Suppressor macrophage (primary cell): ENCODE measurements around the gene SLC25A34.
"Not testable (repeated sequence)": the region's sequence is repeated elsewhere in the genome, so short reads cannot be mapped to it uniquely, and the experiment has no call there.

Source experiments
- DNase-seq, 4 experiments: peaks; one replicate each; pipeline ENCODE4 v3.0.0-alpha.2; 2020 to 2022
- total RNA-seq, 17 experiments: gene quantifications; one replicate each; lab custom pipeline; 2026; ENCODE audit warnings: mixed read lengths in 6 of 17, inconsistent platforms in 3 of 17; lab: John Stamatoyannopoulos, UW

SLC25A34 gene
- 0.83 to 11.5 (median 2.9) reads per million in 17 experiments for total RNA-seq

GRCh38 chr1:15736038-15736891 is at the start of gene SLC25A34:
Gene SLC25A34, plus strand, starts transcription at chr1:15736258. Its CDS starts 228 bp downstream, at chr1:15736486.
- DNase-seq = no peak

DNA sequence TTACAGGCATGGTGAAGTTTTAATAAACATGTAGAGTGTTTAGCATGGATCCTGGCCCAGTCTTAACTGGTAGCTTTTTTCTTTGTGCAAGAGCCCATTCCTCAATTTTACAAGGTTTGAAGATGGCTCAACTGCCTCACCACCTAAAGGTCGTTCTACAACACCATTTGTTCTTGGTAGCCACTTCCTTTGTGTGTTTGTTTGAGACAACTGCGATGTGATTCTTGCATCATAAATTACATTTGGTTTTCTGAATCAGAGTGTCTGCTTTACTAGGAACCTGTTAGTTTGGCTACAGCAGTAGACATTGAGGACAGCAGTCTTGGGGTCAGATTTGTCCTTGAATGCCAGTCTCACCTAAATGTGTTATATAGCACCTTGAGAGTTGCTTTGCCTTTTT is 48.6 kb upstream of the SLC25A34 start:
- peak in 2 of 4 experiments; percentile 28 to 37 for DNase-seq

DNA sequence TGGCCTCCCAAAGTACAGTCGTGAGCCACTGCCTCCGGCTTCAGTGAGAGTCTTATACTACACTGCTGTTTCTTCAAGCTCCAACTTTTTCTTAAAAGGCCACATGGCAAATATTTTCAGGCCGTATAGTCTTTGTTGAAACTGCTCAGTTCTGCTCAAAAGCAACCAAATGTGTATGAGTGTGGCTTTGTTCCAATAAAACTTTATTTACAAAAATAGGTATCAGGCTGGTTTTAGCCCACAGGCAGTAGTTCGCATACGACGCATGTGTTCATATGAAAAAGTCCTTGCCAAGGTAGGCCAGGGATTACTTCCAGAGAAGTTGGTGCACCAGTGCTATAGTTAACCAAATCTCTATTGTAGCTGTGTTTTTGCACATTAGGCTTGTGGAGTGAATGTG is 45.7 kb upstream of the SLC25A34 start:
- no peak for DNase-seq

DNA sequence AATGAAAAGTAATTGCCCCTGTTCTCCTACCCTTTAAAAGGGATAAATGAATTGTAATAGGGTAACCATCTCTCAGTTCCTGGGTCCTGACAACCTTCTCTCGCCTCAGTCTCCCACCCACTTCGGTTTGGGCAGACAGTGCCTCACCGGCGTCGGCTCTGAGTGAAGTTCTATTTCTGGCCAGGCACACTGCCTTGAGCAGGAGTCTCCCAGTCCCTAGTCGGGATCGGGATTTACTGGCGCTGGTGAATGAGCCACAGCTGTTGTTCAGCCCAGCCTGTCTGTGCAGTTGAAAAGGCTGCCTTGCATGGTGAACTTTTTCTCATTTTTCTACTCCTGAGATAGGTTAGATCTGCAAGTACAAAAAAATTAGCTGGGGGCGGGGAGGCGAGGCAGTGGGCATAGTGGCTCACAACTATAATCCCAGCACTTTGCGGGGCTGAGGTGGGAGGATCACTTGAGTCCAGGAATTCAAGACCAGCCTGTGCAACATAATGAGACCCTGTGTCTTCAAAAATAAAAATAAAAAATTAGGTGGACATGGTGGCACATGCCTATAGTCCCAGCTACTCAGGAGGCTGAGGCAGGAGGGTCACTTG is 44.5 kb upstream of the SLC25A34 start:
- no peak for DNase-seq

DNA sequence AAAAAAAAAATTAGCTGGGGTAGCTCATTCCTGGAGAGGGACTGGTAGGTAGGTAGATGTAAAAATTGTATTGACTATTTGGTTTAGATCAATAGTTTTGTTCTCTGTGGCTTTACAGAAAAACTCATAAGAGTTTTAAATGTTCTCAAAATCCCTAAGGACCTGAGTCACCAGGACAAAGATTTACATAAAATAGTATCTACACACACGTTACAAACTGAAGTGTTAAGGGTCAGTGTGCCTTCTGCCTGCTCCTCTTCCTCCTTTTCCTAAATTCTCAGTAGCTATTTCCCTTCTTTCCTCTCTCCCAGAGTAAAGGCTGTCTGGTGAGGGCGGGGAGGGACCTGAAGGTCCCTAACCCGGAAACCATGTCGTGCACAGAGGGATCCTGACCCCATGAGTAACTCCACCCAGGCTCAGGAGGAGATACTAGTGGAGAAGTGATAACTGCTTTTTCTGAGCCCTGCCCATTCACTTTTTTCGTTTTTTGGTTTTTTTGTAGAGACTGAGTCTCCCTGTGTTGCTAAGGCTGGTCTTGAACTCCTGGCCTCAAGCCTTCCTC is 43.9 kb upstream of the SLC25A34 start:
- no peak for DNase-seq

DNA sequence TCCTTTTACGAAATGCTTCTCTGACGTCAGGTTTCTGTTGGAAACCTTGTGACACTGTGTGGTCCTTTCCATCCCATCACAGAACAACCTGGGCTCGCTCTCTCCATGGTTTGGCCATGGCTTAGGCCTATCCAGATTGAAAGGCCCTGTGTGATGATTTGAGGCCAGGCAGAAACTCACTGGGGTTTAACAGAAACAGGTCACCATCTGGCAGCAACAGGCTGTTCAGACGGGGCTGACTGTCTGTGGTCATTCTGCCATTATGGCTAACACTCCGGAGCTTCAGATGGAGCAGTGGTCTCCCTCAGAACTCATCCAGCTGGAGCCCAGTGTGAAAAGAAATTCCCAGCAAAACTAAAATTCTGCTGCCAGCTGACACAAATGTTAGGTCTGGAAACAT is 42.7 kb upstream of the SLC25A34 start:
- DNase-seq = no peak

DNA sequence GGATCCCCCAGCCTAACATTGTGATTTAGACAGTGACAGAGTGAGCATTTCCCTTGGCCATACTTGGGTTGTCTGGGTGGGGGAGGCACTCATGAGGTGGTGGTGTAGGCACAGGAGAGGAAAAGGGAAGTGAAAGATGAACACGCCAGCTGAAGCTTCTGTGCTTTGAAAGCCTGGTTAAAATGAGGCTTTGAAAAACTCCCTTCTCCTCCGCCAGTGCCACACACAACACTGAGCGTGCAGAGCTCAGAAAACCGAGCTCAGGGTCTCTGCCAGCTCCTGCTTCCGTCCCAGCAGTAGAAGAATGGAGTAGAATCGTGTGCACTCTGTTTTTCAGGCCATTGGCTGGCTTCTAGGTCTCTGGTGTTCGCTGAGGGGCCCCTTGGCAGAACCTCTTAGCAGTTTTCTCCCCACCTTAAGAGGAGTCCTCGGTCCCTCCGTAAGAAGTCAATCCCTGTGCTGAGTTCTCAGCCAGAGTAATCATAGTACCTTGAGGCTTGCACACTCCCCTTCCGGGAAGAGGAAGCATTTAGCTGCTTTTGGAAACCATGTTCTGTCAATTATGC is 39.0 kb upstream of the SLC25A34 start:
- peak; percentile 83 to 92 (median 89) for DNase-seq

DNA sequence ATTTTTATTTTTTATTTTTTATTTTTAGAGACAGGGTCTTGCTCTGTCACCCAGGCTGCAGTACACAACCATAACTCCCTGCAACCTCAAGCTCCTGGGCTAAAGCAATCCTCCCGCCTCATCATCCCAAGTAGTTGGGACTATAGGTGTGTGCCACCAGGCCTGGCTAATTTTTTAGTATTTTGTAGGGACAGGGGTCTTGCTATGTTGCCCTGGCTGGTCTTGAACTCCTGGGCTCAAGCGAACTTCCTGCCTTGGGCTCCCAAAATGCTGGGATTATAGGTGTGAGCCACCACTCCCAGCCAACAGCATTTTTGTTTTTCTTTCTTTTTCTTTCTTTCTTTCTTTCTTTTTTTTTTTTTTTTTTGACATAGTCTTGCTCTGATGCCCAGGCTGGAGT is 37.9 kb upstream of the SLC25A34 start:
- DNase-seq = no peak

DNA sequence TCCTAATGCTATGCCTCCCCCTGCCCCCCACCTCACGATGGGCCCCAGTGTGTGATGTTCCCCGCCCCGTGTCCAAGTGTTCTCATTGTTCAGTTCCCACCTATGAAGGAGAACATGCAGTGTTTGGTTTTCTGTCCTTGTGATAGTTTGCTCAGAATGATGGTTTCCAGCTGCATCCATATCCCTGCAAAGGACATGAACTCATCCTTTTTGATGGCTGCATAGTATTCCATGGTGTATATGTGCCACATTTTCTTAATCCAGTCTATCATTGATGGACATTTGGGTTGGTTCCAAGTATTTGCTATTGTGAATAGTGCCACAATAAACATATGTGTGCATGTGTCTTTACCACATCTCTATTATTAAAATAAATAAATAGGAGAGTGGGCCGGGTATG is 36.7 kb upstream of the SLC25A34 start:
- DNase-seq = not testable (repeated sequence)

GRCh38 chr1:15700508-15700907 is 35.5 kb upstream of the SLC25A34 start:
- no peak for DNase-seq

DNA sequence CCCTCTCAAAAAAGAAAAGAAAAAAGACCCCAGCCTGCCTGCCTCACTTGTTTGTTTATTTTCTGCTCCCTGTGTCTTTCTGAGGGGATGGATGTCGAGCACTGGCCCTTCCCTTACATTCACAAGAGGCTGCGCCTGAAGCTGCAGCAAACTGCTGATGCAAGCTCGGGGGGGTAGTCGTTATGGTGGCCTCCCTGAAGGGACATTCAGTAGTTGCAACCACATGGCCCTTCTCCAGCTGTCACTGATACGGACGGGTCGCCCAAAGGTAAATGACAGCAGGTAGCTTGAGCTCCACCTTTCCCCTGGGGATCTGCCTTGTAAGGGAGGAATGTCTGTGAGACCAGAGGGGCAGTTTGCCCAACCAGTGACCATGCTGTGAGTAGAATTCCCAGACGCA is 34.3 kb upstream of the SLC25A34 start:
- no peak for DNase-seq

GRCh38 chr1:15702722-15703550 is 33.1 kb upstream of the SLC25A34 start:
- DNase-seq = peak in 3 of 4 experiments; percentile 12 to 30 (median 19)

DNA sequence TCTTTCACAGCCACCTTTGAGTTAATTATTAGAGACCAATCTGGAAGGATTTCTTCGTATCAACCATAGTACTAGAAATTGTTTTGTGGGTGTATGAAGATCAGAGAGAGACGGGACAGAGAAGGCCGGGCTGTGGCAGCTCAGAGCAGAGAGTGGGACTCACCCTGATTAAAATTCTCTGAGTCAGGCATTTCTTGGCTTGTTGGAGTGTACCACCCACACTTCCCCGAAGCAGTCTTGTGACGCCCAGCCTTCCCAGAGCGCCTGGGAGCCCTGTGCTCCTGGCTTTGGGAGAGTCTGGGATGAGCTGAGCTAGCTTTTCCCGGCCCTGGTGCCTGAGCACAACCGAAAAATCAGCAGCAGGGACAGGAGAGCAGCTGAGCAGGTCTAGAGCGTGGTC is 32.5 kb upstream of the SLC25A34 start:
- DNase-seq = peak; percentile 45 to 78 (median 72)

GRCh38 chr1:15704526-15705183 is 31.4 kb upstream of the SLC25A34 start:
- peak in 1 of 4 experiments; percentile 27 for DNase-seq

- DNase-seq = no peak
These were observed 30.9 kb upstream of the SLC25A34 start for GRCh38 chr1:15705184-15705566.

- DNase-seq = no peak
These were observed 29.3 kb upstream of the SLC25A34 start for GRCh38 chr1:15706751-15707150.

DNA sequence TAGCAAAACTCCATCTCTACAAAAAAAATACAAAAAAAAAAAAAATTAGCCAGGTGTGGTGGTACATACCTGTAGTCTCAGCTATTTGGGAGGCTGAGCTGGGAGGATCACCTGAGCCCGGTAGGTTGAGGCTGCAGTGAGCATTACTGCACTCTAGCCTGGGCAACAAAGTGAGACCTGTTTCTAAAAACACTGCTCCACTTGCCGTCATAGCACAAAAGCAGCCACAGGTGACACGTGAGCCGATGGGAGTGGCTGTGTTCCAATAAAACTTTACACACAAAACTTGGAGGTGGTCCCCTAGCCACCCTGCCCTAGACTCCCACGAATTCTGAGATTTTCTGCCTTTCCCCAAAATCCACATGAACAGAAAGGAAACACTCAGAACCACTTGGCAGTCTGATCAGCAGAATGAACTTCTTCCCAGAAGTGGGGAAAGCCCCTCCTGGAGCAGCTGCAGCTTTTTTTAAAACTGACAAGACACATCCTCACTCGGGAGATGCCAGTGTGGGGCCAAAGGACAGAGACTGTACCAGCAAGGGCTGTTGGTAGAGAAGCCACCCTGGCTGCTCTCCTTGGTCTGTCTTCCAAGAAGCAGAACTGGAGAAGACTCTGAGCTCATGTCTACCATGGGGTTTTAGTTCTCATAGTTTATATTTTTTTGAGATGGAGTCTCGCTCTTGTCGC is 28.7 kb upstream of the SLC25A34 start:
- peak in 3 of 4 experiments; percentile 23 to 43 (median 29) for DNase-seq

GRCh38 chr1:15708486-15709137 is 27.4 kb upstream of the SLC25A34 start:
- no peak for DNase-seq

GRCh38 chr1:15709226-15709625 is 26.8 kb upstream of the SLC25A34 start:
- DNase-seq = no peak

- DNase-seq = no peak
These were observed 23.9 kb upstream of the SLC25A34 start for GRCh38 chr1:15712168-15712567.
